NCI-H2107 treated with DMSO at 0.1 percent for 48 hours (cell line): ENCODE data around the gene PDF.
"Not testable (repeated sequence)": the region's sequence is repeated elsewhere in the genome, so short reads cannot be mapped to it uniquely, and the experiment has no call there.

Experiments used
- DNase-seq: peaks from one replicate; lab custom pipeline; 2025; ENCODE audit not compliant: unreplicated experiment; lab: John Stamatoyannopoulos, UW

The PDF gene

GRCh38 chr16:69330286-69331109 is at the start of gene PDF:
Gene PDF, minus strand, starts transcription at chr16:69330588. Its CDS starts 18 bp downstream, at chr16:69330570.
- peak; percentile 86 for DNase-seq

- DNase-seq: no peak
These were observed 48.4 kb upstream of the PDF start for GRCh38 chr16:69378760-69379159.

GRCh38 chr16:69378036-69378435 is 47.6 kb upstream of the PDF start:
- no peak for DNase-seq

GRCh38 chr16:69376393-69377059 is 46.1 kb upstream of the PDF start:
- DNase-seq: no peak

GRCh38 chr16:69373019-69373418 is 42.6 kb upstream of the PDF start:
- DNase-seq: no peak

- DNase-seq: no peak
These were observed 41.2 kb upstream of the PDF start for GRCh38 chr16:69371564-69371963.

- DNase-seq: no peak
These were observed 38.5 kb upstream of the PDF start for GRCh38 chr16:69368866-69369265.

- no peak for DNase-seq
These were observed 37.6 kb upstream of the PDF start for GRCh38 chr16:69367980-69368379.

- no peak for DNase-seq
These were observed 36.0 kb upstream of the PDF start for GRCh38 chr16:69366431-69366830.

GRCh38 chr16:69365901-69366300 is 35.5 kb upstream of the PDF start:
- DNase-seq: no peak

- no peak for DNase-seq
These were observed 33.7 kb upstream of the PDF start for GRCh38 chr16:69364088-69364487.

- no peak for DNase-seq
These were observed 32.9 kb upstream of the PDF start for GRCh38 chr16:69363281-69363717.

- DNase-seq: not testable (repeated sequence)
These were observed 29.7 kb upstream of the PDF start for GRCh38 chr16:69360070-69360469.

GRCh38 chr16:69351309-69352027 is 21.1 kb upstream of the PDF start, which contains the start of gene TMED6:
Gene TMED6, minus strand, starts transcription at chr16:69351786. Its CDS starts 33 bp downstream, at chr16:69351753.
- DNase-seq: no peak

GRCh38 chr16:69350536-69351133 is 20.2 kb upstream of the PDF start:
- DNase-seq: no peak

- DNase-seq: no peak
These were observed 19.1 kb upstream of the PDF start for GRCh38 chr16:69349536-69349935.

GRCh38 chr16:69348222-69348621 is 17.8 kb upstream of the PDF start:
- DNase-seq: no peak

GRCh38 chr16:69346683-69347082 is 16.3 kb upstream of the PDF start:
- no peak for DNase-seq

- no peak for DNase-seq
These were observed 15.5 kb upstream of the PDF start for GRCh38 chr16:69345923-69346322.

GRCh38 chr16:69344171-69344570 is 13.8 kb upstream of the PDF start:
- no peak for DNase-seq

- DNase-seq: no peak
These were observed 9.8 kb upstream of the PDF start for GRCh38 chr16:69340095-69340644.
